A549 treated with AZD2906 at 1 μM for 4 hours (cell line): Measurements from ENCODE around the gene OR13H1. TPM values are rescaled to one million over a fixed set of nuclear protein-coding genes. Genes with fewer than 3 reads are reported as not detected.

Experiments used
- total RNA-seq: library from RNA; stranded (reverse); fragments of 200-300 nt; extraction: Qiagen RNA extraction; gene quantifications from 5 replicates; pipeline ENCODE4 v1.2.3, GENCODE V29; 2022

OR13H1 gene
- not detected in 5 replicates for total RNA-seq

DNA sequence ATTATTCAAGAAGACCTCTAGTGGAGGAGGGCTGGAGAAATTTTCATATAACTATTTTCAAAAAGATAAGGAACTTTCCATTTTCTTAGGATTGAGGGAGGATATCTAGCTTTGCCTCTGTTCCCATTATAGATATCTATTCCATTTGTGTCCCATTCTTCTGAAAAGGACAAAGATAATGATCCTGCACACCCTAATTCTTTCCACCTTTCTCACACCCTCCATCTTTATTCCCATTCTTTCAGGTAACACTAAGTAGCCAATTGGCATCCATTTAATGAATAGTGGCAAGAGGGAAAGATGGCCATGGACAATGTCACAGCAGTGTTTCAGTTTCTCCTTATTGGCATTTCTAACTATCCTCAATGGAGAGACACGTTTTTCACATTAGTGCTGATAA lies at the start of gene OR13H1:
Gene OR13H1 (plus strand): TSS at position 301 of the 400 bp plus-strand sequence. CDS start 0 bp downstream, at position 301.

